HFFc6 (cell line): ENCODE measurements around the gene PGGHG. TPM values are rescaled to one million over a fixed set of nuclear protein-coding genes. Genes with fewer than 3 reads are reported as not detected.
"Not testable (repeated sequence)": the region's sequence is repeated elsewhere in the genome, so short reads cannot be mapped to it uniquely, and the experiment has no call there.

ENCODE experiments used
- DNase-seq: peaks from one replicate; pipeline ENCODE4 v3.0.0-alpha.2; 2018
- H3K27ac Mint-ChIP-seq: 2 replicates; pipeline ENCODE4 v1.8.0; 2020; ENCODE audit warnings: mild to moderate bottlenecking, mixed read lengths
- H3K27me3 Mint-ChIP-seq: 2 replicates; pipeline ENCODE4 v1.8.0; 2021; ENCODE audit warnings: mild to moderate bottlenecking, moderate library complexity, mixed read lengths; ENCODE audit not compliant: insufficient read depth
- H3K36me3 Mint-ChIP-seq: 2 replicates; pipeline ENCODE4 v1.8.0; 2021; ENCODE audit warnings: low read depth, mixed read lengths
- H3K4me1 Mint-ChIP-seq: 2 replicates; pipeline ENCODE4 v1.8.0; 2020; ENCODE audit warnings: low read depth, mixed read lengths
- H3K4me3 Mint-ChIP-seq: 2 replicates; pipeline ENCODE4 v1.8.0; 2020; ENCODE audit warnings: mild to moderate bottlenecking, moderate library complexity, mixed read lengths
- H3K9me3 Mint-ChIP-seq: 2 replicates; pipeline ENCODE4 v1.8.0; 2020; ENCODE audit warnings: mild to moderate bottlenecking, mixed read lengths
- total RNA-seq, 6 experiments: library from RNA; stranded (reverse); fragmentation: NEBNext Ultra II Directional; extraction: Animal tissue kit (Norgen Biotek cat#: 25700); gene quantifications; 2 replicates in 1 of 6; 3 replicates in 5 of 6; pipeline ENCODE4 v1.2.3, GENCODE V29; 2021
- TF ChIP-seq, protein P1 (sequence below): fragments of 200-600 bp; sonication (generic); IDR thresholded peaks from 2 replicates; pipeline ENCODE4 v1.5.0; 2021; ENCODE audit warnings: antibody characterized with exemption, mild to moderate bottlenecking

The PGGHG gene
- total RNA-seq, 6 experiments from 2014 or later = 9.7 to 12.2 (median 11.4) TPM

DNA sequence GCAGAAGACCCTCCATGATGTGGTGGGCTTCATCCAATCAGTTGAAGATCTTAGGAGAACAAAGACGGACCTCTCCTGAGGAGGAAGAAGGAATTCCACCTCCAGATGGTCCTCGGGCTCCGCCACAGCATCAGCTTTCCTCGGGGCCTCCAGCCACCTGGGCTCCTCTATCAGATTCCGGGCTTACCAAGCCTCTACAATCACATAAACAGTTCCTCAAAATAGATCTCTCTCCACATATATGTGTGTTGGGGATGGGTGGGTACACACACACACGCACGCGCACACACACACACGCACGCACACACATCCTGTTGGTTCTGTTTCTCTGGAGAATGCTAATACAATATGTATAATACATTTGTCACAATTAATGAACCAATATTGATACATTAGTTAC, 29.5 kb upstream of the PGGHG start:
- Mint-ChIP-seq H3K27me3 (peaks cover 23% of the 10 kb centered on the region), H3K4me1 (no peaks in the 10 kb centered on the region), H3K36me3 (no peaks in the 10 kb centered on the region), H3K27ac (no peak overlapping the region), H3K9me3 (no peaks in the 10 kb centered on the region; the same call in 1 of the 2 replicates), H3K4me3 (no peak overlapping the region)
- DNase-seq = no peak
- TF ChIP-seq, protein P1, sequence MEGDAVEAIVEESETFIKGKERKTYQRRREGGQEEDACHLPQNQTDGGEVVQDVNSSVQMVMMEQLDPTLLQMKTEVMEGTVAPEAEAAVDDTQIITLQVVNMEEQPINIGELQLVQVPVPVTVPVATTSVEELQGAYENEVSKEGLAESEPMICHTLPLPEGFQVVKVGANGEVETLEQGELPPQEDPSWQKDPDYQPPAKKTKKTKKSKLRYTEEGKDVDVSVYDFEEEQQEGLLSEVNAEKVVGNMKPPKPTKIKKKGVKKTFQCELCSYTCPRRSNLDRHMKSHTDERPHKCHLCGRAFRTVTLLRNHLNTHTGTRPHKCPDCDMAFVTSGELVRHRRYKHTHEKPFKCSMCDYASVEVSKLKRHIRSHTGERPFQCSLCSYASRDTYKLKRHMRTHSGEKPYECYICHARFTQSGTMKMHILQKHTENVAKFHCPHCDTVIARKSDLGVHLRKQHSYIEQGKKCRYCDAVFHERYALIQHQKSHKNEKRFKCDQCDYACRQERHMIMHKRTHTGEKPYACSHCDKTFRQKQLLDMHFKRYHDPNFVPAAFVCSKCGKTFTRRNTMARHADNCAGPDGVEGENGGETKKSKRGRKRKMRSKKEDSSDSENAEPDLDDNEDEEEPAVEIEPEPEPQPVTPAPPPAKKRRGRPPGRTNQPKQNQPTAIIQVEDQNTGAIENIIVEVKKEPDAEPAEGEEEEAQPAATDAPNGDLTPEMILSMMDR = no peak

DNA sequence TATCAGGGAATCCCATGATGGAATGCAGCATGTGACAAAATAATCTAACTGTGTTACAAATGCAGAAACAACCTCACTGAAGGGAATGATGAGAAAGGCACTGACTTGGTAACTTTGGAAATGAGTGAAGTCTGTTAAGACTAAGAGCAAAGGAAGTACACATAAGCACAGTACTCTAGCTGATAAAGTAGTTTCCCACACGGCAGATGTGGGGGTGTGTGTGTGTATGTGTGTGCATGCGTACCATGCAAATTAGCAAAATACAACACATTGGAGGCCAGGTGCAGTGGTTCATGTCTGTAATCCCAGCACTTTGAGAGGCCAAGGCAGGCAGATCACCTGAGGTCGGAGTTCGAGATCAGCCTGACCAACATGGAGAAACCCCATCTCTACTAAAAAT, 27.3 kb upstream of the PGGHG start:
- peaks cover 23% of the 10 kb centered on the region for H3K27me3 Mint-ChIP-seq
- DNase-seq = no peak
- H3K27ac Mint-ChIP-seq = no peak overlapping the region
- TF ChIP-seq, protein P1 = no peak
- H3K4me3 Mint-ChIP-seq = no peak overlapping the region
- H3K4me1 Mint-ChIP-seq = no peaks in the 10 kb centered on the region
- no peaks in the 10 kb centered on the region for H3K36me3 Mint-ChIP-seq
- no peaks in the 10 kb centered on the region; the same call in 1 of the 2 replicates for H3K9me3 Mint-ChIP-seq

DNA sequence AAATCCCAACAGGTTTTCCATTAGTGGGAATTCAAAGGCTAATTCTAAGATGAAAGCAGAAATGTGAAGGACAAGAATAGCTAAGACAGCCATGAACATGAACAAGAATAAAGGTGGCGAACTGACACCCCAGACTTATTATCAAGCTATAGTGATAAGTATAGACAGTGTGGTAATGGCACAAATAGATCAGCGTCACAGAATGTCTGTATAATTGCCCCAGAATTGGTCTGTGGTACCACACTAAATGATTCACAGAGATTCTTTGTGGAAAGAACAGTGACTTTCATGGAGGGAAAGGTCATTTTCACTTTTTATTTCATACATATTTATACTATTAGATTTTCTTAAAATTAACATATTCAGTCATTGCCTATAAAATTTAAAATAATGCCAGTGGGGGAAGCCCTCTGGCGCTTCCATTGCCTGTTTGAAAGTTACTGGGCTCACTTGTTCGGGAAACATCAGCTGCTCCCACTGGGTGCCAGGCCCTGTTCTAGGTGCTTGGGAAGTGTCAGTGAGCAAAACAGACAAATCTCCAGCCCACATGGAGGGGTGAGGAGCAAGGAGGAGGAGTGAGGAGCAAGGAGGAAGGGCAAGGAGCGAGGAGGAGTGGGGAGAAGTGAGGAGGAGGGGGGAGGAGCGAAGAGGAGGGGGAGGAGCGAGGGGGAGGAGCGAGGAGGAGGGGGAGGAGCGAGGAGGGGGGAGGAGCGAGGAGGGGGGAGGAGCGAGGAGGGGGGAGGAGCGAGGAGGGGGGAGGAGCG, 22.1 kb upstream of the PGGHG start:
- H3K27ac Mint-ChIP-seq = no peak overlapping the region
- no peaks in the 10 kb centered on the region for H3K36me3 Mint-ChIP-seq
- peaks cover 17% of the 10 kb centered on the region for H3K27me3 Mint-ChIP-seq
- no peaks in the 10 kb centered on the region; the same call in 1 of the 2 replicates for H3K9me3 Mint-ChIP-seq
- no peak overlapping the region; the same call in 1 of the 2 replicates for H3K4me3 Mint-ChIP-seq
- TF ChIP-seq, protein P1 = no peak
- no peaks in the 10 kb centered on the region for H3K4me1 Mint-ChIP-seq
- DNase-seq = no peak

DNA sequence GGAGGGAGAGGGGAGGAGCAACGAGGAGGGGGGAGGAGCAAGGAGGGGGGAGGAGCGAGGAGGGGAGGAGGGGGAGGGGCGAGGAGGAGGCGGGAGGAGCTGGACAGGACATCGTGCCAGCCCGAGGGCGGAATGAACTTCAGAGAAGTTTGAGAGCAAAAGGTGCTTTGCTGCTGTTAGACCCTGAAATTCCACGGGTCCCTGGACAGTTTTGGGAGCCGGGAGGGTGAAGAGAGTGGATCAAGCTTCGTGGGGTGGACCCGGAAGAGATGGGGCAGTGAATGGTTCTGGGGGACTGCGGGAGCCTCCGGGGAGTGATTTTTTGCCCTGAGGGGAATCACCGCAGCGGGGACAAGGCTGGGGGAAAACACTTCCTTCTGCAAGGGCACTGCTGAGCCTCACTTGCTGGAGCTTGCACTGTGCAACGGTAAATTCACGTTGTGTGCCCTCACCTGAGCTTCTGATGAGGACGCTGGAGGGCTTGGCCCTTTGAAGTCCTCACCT, 21.4 kb upstream of the PGGHG start:
- TF ChIP-seq, protein P1 = no peak
- H3K27me3 Mint-ChIP-seq = peaks cover 24% of the 10 kb centered on the region
- no peak overlapping the region for H3K27ac Mint-ChIP-seq
- no peaks in the 10 kb centered on the region for H3K4me1 Mint-ChIP-seq
- no peaks in the 10 kb centered on the region for H3K36me3 Mint-ChIP-seq
- no peak overlapping the region for H3K4me3 Mint-ChIP-seq
- no peaks in the 10 kb centered on the region; the same call in 1 of the 2 replicates for H3K9me3 Mint-ChIP-seq
- DNase-seq = no peak

DNA sequence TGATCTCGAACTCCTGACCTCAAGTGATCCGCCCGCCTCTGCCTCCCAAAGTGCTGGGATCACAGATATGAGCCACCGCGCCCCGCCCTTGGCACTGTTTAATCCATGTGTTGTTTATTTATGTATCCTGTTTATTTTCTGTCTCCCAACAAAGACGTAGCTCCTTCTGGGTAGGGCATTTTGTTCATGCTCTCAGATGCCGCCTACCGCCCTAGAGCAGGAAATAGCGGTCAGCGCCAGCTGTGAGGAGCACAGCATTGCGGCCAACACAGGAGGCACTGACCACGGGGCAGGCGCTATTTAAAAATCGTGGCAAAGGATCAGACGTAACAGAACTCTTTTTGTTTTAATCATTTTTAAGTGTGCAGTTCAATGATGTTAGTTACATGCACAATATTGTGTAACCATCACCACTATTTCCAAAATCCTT, 20.2 kb upstream of the PGGHG start:
- peaks cover 27% of the 10 kb centered on the region for H3K27me3 Mint-ChIP-seq
- H3K4me1 Mint-ChIP-seq, DNase-seq, H3K36me3 Mint-ChIP-seq, H3K4me3 Mint-ChIP-seq, H3K27ac Mint-ChIP-seq, H3K9me3 Mint-ChIP-seq: not testable (repeated sequence)

DNA sequence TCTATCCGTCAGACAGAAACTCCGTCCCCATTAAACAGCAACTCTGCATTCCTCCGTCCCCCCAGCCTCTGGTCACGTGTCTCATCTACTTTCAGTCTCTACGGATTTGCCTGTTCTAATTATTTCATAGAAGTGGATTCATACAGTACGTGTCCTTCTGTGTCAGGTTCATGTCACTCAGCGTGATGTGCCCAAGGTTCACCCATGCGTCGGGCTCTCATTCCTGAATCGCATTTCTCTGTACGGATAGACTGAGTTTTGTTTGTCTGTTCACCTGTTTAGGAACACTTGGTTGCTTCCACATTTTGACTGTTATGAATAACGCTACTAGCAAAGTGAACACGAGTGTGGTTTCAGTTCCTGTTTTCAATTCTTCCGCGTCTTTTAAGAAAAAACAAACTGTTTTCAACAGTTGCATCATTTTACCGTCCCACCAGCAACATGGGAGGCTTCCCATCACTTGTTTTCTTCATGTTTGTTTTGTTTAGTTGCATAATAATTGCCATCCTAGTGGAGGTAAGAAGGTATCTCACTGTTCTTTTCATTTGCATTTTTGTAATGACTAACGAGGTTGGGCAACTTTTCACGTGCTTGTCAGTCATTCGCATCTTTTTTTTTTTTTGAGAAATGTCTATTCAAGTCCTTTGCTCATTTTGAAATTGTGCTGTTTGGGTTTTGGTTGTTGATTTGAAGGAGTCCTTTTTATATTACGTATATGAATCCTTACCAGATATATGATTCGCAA, 19.6 kb upstream of the PGGHG start:
- H3K9me3 Mint-ChIP-seq = no peaks in the 10 kb centered on the region; the same call in 1 of the 2 replicates
- TF ChIP-seq, protein P1 = no peak
- no peak overlapping the region for H3K27ac Mint-ChIP-seq
- H3K36me3 Mint-ChIP-seq = no peaks in the 10 kb centered on the region
- H3K4me1 Mint-ChIP-seq = no peaks in the 10 kb centered on the region
- peaks cover 30% of the 10 kb centered on the region for H3K27me3 Mint-ChIP-seq
- DNase-seq = no peak
- H3K4me3 Mint-ChIP-seq = no peak overlapping the region
